Transverse colon (tissue), 4 donors: ENCODE measurements around the gene TRAF5. TPM values are rescaled to one million over a fixed set of nuclear protein-coding genes. Genes with fewer than 3 reads are reported as not detected.
A peak's percentile ranks its signal among the peaks of the same experiment; 100 is the strongest.

ENCODE experiments used
- DNase-seq: peaks from one replicate; pipeline ENCODE4 v3.0.0-alpha.2; 2019
- H3K27ac ChIP-seq, 4 donors: fragments of 200-600 bp; sonication (generic); 2 replicates each; pipeline ENCODE4 v1.5.1; 2016 to 2018; ENCODE audit warnings: inconsistent platforms in 4 of 4
- H3K27me3 ChIP-seq: fragments of 200-600 bp; sonication (generic); 2 replicates; pipeline ENCODE4 v1.5.1; 2017; ENCODE audit warnings: inconsistent platforms
- H3K36me3 ChIP-seq, 4 donors: fragments of 200-600 bp; sonication (generic); 2 replicates each; pipeline ENCODE4 v1.5.1; 2017 to 2019; ENCODE audit warnings: inconsistent platforms in 4 of 4
- H3K4me1 ChIP-seq, 4 donors: fragments of 200-600 bp; sonication (generic); 2 replicates each; pipeline ENCODE4 v1.5.1; 2017 to 2020; ENCODE audit warnings: inconsistent platforms in 4 of 4
- H3K4me3 ChIP-seq, 4 donors: fragments of 200-600 bp; sonication (generic); 1 replicate in 1 of 4; 2 replicates in 3 of 4; pipeline versions ENCODE4 v1.5.1 to v1.6.1; 2017 to 2019; ENCODE audit warnings: inconsistent platforms in 4 of 4
- H3K9me3 ChIP-seq, 2 donors: fragments of 200-600 bp; sonication (generic); 2 replicates each; pipeline ENCODE4 v1.5.1; 2017 to 2019; ENCODE audit warnings: inconsistent platforms in 2 of 2
- EP300 ChIP-seq: sonication (generic); formaldehyde crosslinking; IDR thresholded peaks from one replicate; pipeline ENCODE4 v1.6.1; 2017; ENCODE audit warnings: antibody characterized with exemption, low read depth
- POLR2A ChIP-seq: fragments of 450-650 bp; IDR thresholded peaks from one replicate; pipeline ENCODE4 v1.6.1; 2016; ENCODE audit warnings: antibody characterized with exemption, mild to moderate bottlenecking, moderate library complexity
- POLR2AphosphoS5 ChIP-seq, 3 donors: sonication (generic); formaldehyde crosslinking; IDR thresholded peaks; one replicate each; pipeline ENCODE4 v1.6.1; 2016; ENCODE audit warnings: antibody characterized with exemption in 3 of 3
- WGBS, 2 donors: methylation state at CpG; one replicate each; pipeline ENCODE4 v1.1.5; 2018; ENCODE audit warnings: low coverage in 1 of 2; 5-methylcytosine and 5-hydroxymethylcytosine counted together
- in situ Hi-C, 4 donors: fragments of 200-750 bp; cut with MboI; loops; one replicate each; pipeline versions ENCODE4 v1.15.0 to v1.15.1; 2017; ENCODE audit warnings: low sequenced_read_pairs in 3 of 4, low pct_ligation_motif_present in 1 of 4, low pct_unique_long_range_greater_than_20kb in 1 of 4
- intact Hi-C: fragments of 100-400 bp; cut with DNase I; formaldehyde crosslinking; loops from one replicate; pipeline ENCODE4 v1.15.1; 2023; ENCODE audit warnings: low total_unique reads
- total RNA-seq, 4 donors: library from RNA; depleted of rRNA; stranded (reverse); fragments of >200 nt; gene quantifications; one replicate each; pipeline ENCODE4 v1.1.0, GENCODE V29; 2016
- TF ChIP-seq, protein P1 (sequence below), 5 experiments: fragments of 200-600 bp in 3 of 5; fragments of 450-650 bp in 2 of 5; sonication (generic) in 3 of 5; IDR thresholded peaks; 1 replicate in 2 of 5; 2 replicates in 3 of 5; pipeline ENCODE4 v1.5.1; 2016 to 2017; ENCODE audit warnings: antibody characterized with exemption in 5 of 5, inconsistent platforms in 3 of 5, mild to moderate bottlenecking in 2 of 5, moderate library complexity in 1 of 5

Gene TRAF5
- total RNA-seq, 4 donors from 2014 or later = 10.5 to 30.5 (median 17.0) TPM

DNA sequence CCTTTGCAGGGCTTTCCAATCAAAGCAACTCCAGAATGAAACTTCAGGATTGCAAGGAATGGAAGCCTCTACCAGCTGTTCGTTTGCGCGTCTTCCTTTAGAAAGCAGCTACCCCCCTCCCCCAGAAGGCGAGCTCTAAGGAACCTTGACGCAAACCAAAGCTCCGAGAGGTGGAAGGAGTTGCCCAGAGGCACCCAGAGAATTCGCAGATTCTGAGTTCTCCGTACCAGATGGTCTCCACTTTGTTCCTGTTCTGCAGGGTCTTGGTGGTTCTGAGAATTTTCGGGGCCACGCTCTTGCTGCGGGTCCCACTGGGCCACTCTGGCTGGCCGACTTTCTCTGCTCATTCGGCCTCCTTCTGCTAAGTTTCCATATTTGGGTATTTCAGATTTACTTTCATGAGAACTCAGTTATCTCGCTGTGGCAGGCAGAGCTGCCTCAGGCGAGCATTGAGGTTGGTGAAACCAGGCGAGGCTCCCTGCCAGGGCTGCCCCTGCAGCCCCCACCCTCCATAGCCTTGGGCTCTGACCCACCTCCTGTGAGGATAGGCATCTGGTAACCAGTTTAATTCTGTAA is 801 bp downstream of the TRAF5 start:
- Histone ChIP-seq H3K9me3 (no peaks in the 10 kb centered on the region), H3K27me3 (no peaks in the 10 kb centered on the region), H3K36me3 (no peaks in the 10 kb centered on the region), H3K4me3 (peak overlapping the region; percentile 80 to 94 (median 84)), H3K27ac (peak overlapping the region; percentile 88 to 95 (median 92)), H3K4me1 (peaks cover 19 to 61% (median 52%) of the 10 kb centered on the region in 4 donors)
- in situ Hi-C loops = loop anchor here (10.0 kb wide), 3 partner anchors 147 to 327 kb away; no protein-coding TSS in a partner anchor
- 0 to 1% methylated on average over 4 to 12 of the region's 16 CpGs for WGBS, 2 donors
- DNase-seq = peak; percentile 61
- intact Hi-C loops = no loop called here
- TF ChIP-seq EP300 = no peak
- TF ChIP-seq POLR2AphosphoS5 (IDR thresholded peaks at IDR 0.05) = peak in 1 of 3 donors; percentile 21

DNA sequence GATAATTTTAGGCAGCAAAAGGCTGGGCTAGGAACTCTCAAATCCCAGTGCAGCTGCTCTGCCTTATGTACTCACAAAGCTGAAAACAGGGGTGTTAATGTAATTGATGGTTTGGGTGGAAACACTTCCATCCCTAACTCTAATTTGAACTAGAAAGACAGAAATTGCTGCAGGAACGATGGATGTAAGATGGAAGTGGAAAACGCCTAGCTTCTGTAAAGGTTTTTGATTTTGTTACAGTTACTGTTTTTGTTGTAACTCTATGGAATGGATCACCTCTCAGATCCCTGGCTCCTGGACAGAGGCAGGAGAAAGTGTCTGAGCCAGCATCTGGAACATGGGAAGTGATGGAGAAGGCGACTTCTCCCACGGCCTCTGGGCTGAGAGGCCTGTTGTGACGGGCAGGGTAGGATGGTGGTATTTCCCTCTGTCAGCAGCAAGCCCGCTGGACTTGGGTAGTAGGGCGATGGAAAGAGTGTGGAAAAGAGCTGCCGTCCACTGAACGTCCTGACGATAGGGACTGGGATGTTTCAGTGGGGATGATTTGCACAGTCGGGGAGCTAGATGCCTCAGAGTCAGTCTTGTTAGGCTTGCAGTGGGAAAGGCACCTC is 1.6 kb downstream of the TRAF5 start:
- Histone ChIP-seq H3K27ac (peak overlapping the region; percentile 88 to 95 (median 92)), H3K4me1 (peaks cover 19 to 68% (median 56%) of the 10 kb centered on the region in 4 donors), H3K27me3 (no peaks in the 10 kb centered on the region), H3K4me3 (peak overlapping the region in 2 of 4 donors; percentile 80 to 83), H3K9me3 (no peaks in the 10 kb centered on the region), H3K36me3 (no peaks in the 10 kb centered on the region)
- no peak for DNase-seq
- TF ChIP-seq POLR2A (no peak), POLR2AphosphoS5 (IDR thresholded peaks at IDR 0.05) (no peak), EP300 (no peak)
- TF ChIP-seq, protein P1, sequence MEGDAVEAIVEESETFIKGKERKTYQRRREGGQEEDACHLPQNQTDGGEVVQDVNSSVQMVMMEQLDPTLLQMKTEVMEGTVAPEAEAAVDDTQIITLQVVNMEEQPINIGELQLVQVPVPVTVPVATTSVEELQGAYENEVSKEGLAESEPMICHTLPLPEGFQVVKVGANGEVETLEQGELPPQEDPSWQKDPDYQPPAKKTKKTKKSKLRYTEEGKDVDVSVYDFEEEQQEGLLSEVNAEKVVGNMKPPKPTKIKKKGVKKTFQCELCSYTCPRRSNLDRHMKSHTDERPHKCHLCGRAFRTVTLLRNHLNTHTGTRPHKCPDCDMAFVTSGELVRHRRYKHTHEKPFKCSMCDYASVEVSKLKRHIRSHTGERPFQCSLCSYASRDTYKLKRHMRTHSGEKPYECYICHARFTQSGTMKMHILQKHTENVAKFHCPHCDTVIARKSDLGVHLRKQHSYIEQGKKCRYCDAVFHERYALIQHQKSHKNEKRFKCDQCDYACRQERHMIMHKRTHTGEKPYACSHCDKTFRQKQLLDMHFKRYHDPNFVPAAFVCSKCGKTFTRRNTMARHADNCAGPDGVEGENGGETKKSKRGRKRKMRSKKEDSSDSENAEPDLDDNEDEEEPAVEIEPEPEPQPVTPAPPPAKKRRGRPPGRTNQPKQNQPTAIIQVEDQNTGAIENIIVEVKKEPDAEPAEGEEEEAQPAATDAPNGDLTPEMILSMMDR (IDR thresholded peaks at IDR 0.05) = no peak
- intact Hi-C loops (no loop called here), in situ Hi-C loops (loop anchor here (10.0 kb wide), 3 partner anchors 147 to 327 kb away; no protein-coding TSS in a partner anchor)
- WGBS, 2 donors = 31 to 37% methylated on average over 11 of the region's 11 CpGs

DNA sequence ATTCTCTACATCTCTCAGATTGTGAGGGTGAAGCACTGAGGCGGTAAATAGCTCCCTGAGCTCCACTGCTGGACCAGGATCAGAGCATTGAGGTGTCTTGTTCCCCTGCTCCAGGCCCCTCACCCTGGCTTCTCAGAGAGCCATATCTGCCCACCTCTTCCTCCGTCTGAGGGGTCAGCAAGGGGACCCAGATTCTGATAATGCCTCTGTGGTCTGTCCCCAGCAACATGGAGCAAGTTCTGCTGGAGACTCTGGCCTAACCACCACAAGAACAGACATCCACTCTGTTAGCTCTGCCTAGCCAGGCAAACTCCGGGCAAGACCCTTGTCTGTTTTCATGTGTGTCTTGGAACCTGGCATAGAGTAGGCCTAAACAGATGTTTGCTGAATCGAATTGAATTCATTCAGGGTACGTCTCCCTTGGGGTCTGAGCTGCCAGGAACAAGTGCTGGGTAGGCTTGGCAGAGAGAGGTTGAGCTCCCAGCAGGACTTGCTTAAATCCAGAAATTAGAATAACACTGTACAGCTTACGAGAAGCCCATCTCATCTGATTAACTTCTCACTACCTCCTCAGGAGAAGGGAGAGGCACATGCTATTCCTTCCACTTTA is 2.3 kb downstream of the TRAF5 start:
- in situ Hi-C loops = loop anchor here (10.0 kb wide), 3 partner anchors 146 to 326 kb away; no protein-coding TSS in a partner anchor
- DNase-seq = no peak
- peak overlapping the region; percentile 88 to 95 (median 92) for H3K27ac ChIP-seq
- no peak overlapping the region for H3K4me3 ChIP-seq
- TF ChIP-seq, protein P1 (IDR thresholded peaks at IDR 0.05) = no peak
- no peak for TF ChIP-seq POLR2A
- H3K4me1 ChIP-seq = peaks cover 24 to 76% (median 60%) of the 10 kb centered on the region in 4 donors
- no peaks in the 10 kb centered on the region for H3K27me3 ChIP-seq
- intact Hi-C loops = no loop called here
- H3K36me3 ChIP-seq = no peaks in the 10 kb centered on the region
- no peaks in the 10 kb centered on the region for H3K9me3 ChIP-seq
- 58 to 60% methylated on average over 1 to 6 of the region's 6 CpGs for WGBS, 2 donors

DNA sequence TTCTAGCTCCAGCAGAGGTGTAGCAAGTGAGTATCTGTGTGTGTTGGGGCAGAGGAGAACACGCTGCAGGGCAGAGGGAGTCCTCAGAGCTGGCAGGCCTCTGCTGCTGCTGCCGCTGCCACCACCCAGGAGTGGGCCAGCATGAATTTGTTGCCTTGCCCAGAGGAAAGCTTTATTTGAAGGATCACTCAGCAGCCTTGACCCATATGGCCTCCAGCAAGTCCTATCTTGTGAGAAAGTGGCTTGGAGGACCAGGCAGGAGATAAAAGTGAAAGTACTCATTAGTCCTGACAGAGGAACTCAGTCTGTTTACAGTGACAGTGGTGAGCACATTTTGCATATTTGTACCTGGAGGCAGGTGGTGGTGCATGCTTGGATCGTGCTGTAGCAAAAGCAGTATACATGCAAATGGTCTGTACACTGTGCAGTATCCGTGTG is 3.1 kb downstream of the TRAF5 start:
- peaks cover 31 to 84% (median 68%) of the 10 kb centered on the region in 4 donors for H3K4me1 ChIP-seq
- in situ Hi-C loops (loop anchor here (10.0 kb wide), 3 partner anchors 145 to 325 kb away; no protein-coding TSS in a partner anchor), intact Hi-C loops (no loop called here)
- H3K4me3 ChIP-seq = peak overlapping the region in 1 of 4 donors; percentile 11
- H3K27me3 ChIP-seq = no peaks in the 10 kb centered on the region
- 43 to 45% methylated on average over 1 to 4 of the region's 4 CpGs for WGBS, 2 donors
- no peak for DNase-seq
- peak overlapping the region; percentile 35 to 95 (median 90) for H3K27ac ChIP-seq
- H3K36me3 ChIP-seq = no peaks in the 10 kb centered on the region
- TF ChIP-seq, protein P1 (IDR thresholded peaks at IDR 0.05) = no peak
- TF ChIP-seq POLR2AphosphoS5 (IDR thresholded peaks at IDR 0.05) (no peak), EP300 (no peak), POLR2A (peak; percentile 24)
- H3K9me3 ChIP-seq = no peaks in the 10 kb centered on the region
